Muscle layer of colon (tissue), 2 donors: ENCODE measurements around the gene BPIFB3.
"Not testable (repeated sequence)": the region's sequence is repeated elsewhere in the genome, so short reads cannot be mapped to it uniquely, and the experiment has no call there.

Experiments
- H3K27ac ChIP-seq: one replicate; pipeline ENCODE4 v1.7.0; 2013; ENCODE audit warnings: low read depth, mild to moderate bottlenecking, low read length, moderate library complexity
- H3K27me3 ChIP-seq, 2 donors: one replicate each; pipeline ENCODE4 v1.7.0; 2013; ENCODE audit warnings: low read length in 2 of 2, mild to moderate bottlenecking in 2 of 2; ENCODE audit not compliant: insufficient read depth in 2 of 2, control insufficient read depth in 1 of 2
- H3K36me3 ChIP-seq: one replicate; pipeline ENCODE4 v1.7.0; 2013; ENCODE audit warnings: mild to moderate bottlenecking, low read length; ENCODE audit not compliant: insufficient read depth
- H3K4me1 ChIP-seq: one replicate; pipeline ENCODE4 v1.7.0; 2013; ENCODE audit warnings: mild to moderate bottlenecking, low read length; ENCODE audit not compliant: insufficient read depth
- H3K4me3 ChIP-seq, 2 donors: one replicate each; pipeline ENCODE4 v1.7.0; 2013; ENCODE audit warnings: low read length in 2 of 2, low read depth in 1 of 2, mild to moderate bottlenecking in 1 of 2, moderate library complexity in 1 of 2
- H3K9ac ChIP-seq: one replicate; pipeline ENCODE4 v1.7.0; 2013; ENCODE audit warnings: low read length
- H3K9me3 ChIP-seq: one replicate; pipeline ENCODE4 v1.7.0; 2013; ENCODE audit warnings: mild to moderate bottlenecking, low read length
- donor health status: abdominal sarcoma.
- donor health status: Adenocarcinoma of cecum.

BPIFB3 gene

DNA sequence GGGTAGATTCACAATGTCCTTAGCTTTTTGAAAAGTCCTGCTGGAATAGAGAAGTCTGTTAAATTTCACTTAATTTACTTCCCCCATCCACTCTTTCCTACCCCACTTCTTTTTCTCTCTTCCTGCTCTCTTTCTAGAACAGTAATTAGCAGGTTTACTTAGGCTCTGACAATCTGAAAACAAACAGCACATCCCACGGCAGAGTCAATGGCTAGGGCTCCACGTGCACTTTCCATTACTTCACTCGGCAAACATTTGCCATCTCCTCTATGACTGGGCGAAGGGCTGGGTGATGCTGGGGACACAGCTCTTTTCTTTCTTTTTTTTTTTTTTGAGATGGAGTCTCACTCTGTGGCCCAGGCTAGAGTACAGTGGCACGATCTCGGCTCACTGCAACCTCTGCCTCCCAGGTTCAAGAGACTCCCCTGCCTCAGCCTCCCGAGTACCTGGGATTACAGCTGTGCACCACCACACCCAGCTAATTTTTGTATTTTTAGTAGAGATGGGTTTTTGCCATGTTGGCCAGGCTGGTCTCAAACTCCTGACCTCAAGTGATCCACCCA, 52.4 kb downstream of the BPIFB3 start:
- not testable (repeated sequence) for H3K9me3 ChIP-seq, H3K36me3 ChIP-seq, H3K9ac ChIP-seq, H3K27me3 ChIP-seq, H3K4me3 ChIP-seq, H3K27ac ChIP-seq, H3K4me1 ChIP-seq

DNA sequence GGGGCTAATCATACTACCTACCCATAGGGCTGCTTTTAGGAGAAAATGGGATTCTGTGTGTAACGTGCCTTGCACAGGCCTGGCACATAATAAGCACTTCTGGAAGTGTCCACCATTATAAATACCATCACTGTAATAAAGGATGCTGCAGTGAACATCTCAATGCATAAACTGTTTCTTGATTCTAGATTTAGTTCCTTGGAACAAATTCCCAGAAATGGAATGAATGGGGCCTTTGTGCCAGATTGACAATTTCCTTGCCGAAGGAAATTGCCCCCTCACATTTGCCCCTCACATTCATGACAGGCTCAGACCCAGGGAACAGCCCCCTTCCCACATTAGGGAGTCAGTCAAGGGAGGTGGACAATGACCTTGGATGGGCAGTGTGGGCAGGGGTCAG, 55.0 kb downstream of the BPIFB3 start:
- Histone ChIP-seq H3K9me3 (no peaks in the 10 kb centered on the region), H3K27ac (no peak overlapping the region), H3K4me1 (no peaks in the 10 kb centered on the region), H3K9ac (no peak overlapping the region), H3K4me3 (no peak overlapping the region), H3K36me3 (no peaks in the 10 kb centered on the region), H3K27me3 (no peaks in the 10 kb centered on the region)

DNA sequence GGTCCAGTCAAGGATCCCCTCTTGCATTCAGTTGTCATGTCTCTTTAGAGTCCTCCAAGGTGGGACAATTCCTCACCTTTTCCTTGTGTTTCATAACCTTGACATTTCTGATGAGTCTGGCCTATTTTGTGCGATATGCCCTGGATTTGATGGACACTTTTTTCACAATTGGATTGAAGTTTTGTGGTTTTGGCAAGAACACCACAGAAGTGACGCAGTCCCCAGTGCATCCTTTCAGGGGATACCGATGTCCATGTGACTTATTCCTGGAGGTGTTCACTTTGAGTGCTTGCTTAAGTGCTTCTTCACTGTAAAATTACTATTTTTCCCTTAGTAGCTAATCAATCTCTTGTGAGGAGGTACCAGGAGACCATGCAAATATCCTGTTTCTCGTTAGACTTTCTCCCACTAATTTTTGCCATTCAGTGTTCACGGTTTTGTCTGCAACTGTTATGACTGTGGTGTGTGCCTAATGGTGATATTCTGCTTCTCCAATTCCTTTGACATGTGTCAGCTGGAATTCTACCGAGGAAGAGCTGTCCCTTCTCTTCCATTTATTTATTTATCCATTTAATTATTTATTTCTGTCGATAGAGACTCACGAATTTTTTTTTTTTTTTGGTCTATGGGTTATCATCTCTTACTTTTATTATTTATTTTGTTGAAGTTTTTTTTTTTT, 56.6 kb downstream of the BPIFB3 start:
- Histone ChIP-seq H3K4me3 (no peak overlapping the region), H3K9me3 (no peaks in the 10 kb centered on the region), H3K27ac (no peak overlapping the region), H3K4me1 (no peaks in the 10 kb centered on the region), H3K36me3 (no peaks in the 10 kb centered on the region), H3K9ac (no peak overlapping the region), H3K27me3 (no peaks in the 10 kb centered on the region)

DNA sequence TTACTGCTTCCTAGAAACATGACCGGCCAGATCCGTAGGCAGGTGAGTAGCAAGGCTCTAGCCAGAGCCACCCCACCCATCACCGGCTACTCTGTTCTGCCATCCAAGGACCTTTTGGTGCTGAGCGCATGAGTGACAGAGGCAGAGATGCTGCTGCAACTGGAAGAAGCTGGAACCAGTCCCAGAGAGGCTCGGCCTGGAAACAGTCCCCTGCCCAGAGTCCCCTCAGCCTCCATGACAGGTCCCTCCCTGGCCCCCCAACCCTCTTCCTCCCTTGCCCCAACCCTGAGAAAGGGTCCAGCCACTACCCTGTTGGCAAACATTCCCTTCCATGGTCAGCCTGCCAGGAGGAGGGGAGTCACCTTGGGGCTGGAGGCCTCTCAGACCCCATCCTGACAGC, 57.6 kb downstream of the BPIFB3 start:
- Histone ChIP-seq H3K27me3 (no peaks in the 10 kb centered on the region), H3K4me1 (no peaks in the 10 kb centered on the region)

DNA sequence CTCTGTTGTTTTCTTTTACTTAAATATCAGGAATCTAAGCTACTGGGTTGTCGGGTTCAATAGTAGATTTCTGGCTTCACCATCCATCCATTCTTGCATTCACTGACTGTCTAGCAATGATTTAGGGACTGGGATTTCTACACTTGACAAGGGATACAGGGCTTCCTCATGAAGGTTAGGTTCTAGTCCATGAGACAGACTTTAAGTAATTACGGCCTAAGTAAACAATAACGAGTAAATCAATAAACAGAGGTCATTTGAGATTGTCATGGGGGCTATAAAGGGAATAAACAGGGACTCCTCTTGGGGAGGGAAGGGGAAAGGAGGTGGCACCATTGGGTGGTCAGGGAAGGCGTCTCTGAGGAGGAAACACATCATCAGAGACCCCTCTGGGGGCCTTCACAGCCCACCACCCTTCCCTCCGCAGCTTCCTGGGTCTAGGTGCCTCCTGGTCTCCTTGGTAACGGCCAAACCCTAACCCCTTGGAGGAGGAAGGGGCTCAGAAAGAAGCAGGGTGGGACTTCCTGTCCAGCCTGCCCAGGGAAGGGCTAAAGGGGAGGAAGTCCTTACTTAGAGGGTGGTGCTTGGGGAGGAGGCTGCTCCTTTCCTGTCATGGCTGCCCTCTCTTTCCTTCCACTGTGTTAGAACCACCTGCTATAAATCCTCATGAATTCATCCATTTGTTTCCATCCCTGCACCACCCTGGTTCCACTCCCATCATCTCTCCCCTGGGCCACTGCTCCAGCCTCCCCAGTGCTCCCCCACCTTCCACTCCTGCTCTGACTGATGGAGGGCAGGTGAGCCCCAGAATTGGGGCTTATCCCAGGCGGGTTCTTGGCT, 59.1 kb downstream of the BPIFB3 start:
- H3K36me3 ChIP-seq: no peaks in the 10 kb centered on the region
- no peak overlapping the region for H3K27ac ChIP-seq
- H3K9ac ChIP-seq: no peak overlapping the region
- no peaks in the 10 kb centered on the region for H3K4me1 ChIP-seq
- H3K4me3 ChIP-seq: no peak overlapping the region
- H3K9me3 ChIP-seq: no peaks in the 10 kb centered on the region
- H3K27me3 ChIP-seq: no peaks in the 10 kb centered on the region

More for the DNA sequence above, 57.6 kb downstream of the BPIFB3 start:
- Histone ChIP-seq H3K9me3 (no peaks in the 10 kb centered on the region), H3K27ac (no peak overlapping the region), H3K9ac (no peak overlapping the region), H3K4me3 (no peak overlapping the region), H3K36me3 (no peaks in the 10 kb centered on the region)

DNA sequence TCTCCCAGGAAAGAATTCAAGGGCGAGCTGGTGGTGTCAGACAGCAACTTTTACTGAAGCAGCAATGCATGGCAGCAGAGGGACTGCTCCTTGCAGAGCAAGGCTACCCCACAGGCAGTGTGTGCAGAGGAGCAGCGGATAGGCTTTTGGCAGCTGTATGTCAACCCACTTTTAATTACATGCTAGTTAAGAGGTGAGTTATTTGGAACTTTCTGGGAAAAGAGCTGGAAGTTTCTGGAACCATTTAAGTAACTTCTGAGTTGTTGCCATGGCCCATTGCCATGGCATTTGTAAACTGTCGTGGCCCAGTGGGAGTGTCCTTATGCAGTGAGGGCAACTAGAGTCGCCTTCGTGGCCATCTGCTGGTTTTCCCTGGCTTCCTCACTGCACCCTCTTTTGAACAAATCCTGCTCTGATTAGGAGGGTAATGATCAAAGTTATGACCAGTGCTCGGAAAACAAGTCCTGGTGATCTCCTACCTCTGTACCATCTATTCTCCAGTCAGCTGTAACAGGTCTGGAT, 59.7 kb downstream of the BPIFB3 start:
- no peaks in the 10 kb centered on the region for H3K9me3 ChIP-seq
- no peak overlapping the region for H3K4me3 ChIP-seq
- no peak overlapping the region for H3K9ac ChIP-seq
- no peak overlapping the region for H3K27ac ChIP-seq
- no peaks in the 10 kb centered on the region for H3K4me1 ChIP-seq
- H3K36me3 ChIP-seq: no peaks in the 10 kb centered on the region
- H3K27me3 ChIP-seq: no peaks in the 10 kb centered on the region

DNA sequence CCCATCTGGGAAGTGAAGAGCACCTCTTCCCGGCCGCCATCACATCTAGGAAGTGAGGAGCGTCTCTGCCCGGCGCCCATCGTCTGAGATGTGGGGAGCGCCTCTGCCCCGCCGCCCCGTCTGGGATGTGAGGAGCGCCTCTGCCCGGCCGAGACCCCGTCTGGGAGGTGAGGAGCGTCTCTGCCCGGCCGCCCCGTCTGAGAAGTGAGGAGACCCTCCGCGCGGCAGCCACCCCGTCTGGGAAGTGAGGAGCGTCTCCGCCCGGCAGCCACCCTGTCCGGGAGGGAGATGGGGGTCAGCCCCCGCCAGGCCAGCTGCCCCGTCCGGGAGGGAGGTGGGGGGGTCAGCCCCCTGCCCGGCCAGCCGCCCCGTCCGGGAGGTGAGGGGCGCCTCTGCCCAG, 61.8 kb downstream of the BPIFB3 start:
- not testable (repeated sequence) for H3K9me3 ChIP-seq, H3K4me3 ChIP-seq, H3K9ac ChIP-seq, H3K27ac ChIP-seq, H3K4me1 ChIP-seq, H3K36me3 ChIP-seq, H3K27me3 ChIP-seq

DNA sequence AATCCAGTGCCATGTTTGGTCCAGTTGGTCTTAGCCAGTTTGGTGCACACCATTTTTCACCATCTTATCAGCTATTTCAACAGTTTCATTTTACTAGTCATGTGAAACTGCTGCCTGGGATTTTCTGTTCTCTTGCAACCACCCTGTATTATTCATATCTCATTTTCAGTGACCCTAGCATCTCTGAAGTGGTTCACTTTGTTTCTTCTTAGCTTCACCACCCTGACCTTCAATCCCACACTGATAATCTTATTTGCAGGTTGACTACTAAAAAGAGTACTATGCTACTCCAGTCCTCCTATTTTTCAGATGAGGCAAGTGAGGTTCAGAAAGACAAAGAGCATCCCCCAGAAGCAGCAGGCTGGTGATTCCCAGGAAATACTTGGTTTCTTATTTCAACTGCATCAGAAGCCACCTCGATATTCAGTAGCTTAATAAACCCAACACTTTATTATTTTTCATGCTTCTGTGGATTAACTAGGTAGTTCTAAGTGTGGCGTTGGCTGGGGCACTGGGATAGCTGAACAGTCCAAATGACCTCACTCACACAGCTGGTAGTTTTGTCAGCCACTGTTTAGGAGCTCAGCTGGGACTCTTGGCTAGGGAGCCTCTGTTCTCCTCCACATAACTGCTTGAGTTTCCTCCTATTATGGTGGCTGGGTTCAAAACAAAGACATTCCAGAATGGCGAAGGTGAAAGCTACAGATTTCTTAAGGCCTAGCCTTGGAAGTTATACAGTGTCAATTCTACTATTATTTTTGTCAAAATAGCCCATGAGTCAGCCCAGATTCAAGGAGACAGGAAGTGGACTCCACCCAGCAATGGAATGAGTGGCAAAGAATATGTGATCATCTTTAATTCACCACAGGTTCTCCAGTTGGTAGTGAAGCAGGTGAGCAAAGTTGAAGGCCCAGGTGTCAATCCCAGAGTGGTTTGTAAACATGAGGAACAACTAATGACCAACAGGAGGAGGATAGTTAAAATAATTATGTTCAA, 66.3 kb downstream of the BPIFB3 start:
- no peaks in the 10 kb centered on the region for H3K27me3 ChIP-seq
- H3K36me3 ChIP-seq: no peaks in the 10 kb centered on the region
- no peak overlapping the region for H3K4me3 ChIP-seq
- H3K4me1 ChIP-seq: no peaks in the 10 kb centered on the region
- H3K9ac ChIP-seq: no peak overlapping the region
- H3K27ac ChIP-seq: no peak overlapping the region
- H3K9me3 ChIP-seq: no peaks in the 10 kb centered on the region

DNA sequence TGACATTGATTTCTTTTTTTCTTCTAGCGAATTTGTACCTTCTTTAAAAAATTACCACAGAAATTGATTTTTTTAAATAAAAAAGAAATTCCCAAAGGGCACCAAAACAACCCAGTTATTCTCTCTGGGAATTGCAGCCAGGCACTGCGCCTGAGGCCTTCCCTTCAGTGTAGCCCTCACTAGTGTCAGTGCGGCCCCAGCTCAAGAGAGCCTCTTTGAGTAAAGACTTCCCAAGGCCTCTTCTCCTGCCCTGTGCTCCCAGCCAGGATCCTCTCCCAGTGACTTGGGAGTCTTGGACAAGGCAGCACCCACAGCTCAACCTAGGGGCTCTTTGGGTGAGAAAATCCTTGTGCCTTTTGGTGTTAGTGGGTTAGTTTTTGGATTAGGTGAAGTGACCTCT, 67.2 kb downstream of the BPIFB3 start:
- Histone ChIP-seq H3K4me3 (no peak overlapping the region), H3K36me3 (no peaks in the 10 kb centered on the region), H3K4me1 (no peaks in the 10 kb centered on the region), H3K27ac (no peak overlapping the region), H3K9me3 (no peaks in the 10 kb centered on the region), H3K9ac (no peak overlapping the region), H3K27me3 (no peaks in the 10 kb centered on the region)

DNA sequence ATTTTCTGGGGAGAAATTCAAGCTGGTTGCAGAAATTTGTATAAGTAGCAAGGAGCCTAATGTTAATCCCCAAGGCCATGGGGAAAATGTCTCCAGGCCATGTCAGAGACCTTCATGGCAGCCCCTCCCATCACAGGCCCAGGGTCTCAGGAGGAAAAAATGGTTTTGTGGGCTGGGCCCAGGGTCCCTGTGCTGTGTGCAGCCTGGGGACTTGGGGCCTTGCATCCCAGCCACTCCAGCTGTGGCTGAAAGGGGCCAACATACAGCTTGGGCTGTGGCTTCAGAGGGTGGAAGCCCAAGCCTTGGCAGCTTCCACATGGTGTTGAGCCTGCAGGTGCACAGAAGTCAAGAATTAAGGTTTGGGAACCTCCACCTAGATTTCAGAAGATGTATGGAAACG, 68.6 kb downstream of the BPIFB3 start:
- H3K36me3 ChIP-seq, H3K27ac ChIP-seq, H3K9ac ChIP-seq, H3K27me3 ChIP-seq, H3K9me3 ChIP-seq, H3K4me3 ChIP-seq, H3K4me1 ChIP-seq: not testable (repeated sequence)
